B cell (primary cell): ENCODE measurements around the gene CDK8. TPM values are rescaled to one million over a fixed set of nuclear protein-coding genes. Genes with fewer than 3 reads are reported as not detected.

ENCODE experiments used
- ATAC-seq: fragments of 200-7000 bp; cut with Tn5 transposase; one replicate; pipeline ENCODE4 v1.10.0; 2021; ENCODE audit warnings: low read depth, mild to moderate bottlenecking, moderate number of reproducible peaks, moderate library complexity
- CTCF ChIA-PET: fragments of 350-600 bp; sonication (Branson Sonifier 250); formaldehyde crosslinking; loops from one replicate; lab custom pipeline; 2021; ENCODE audit warnings: antibody characterized with exemption, inconsistent platforms; lab: Charles Lee
- POLR2A ChIA-PET: fragments of 350-600 bp; sonication (Branson Sonifier 250); formaldehyde crosslinking; loops from one replicate; lab custom pipeline; 2021; ENCODE audit warnings: antibody characterized with exemption; lab: Charles Lee
- DNase-seq: peaks from one replicate; pipeline ENCODE4 v3.0.0; 2013
- H2AFZ ChIP-seq: 2 replicates; pipeline ENCODE4 v1.6.1; 2012; ENCODE audit warnings: mild to moderate bottlenecking, low read depth, low read length; ENCODE audit not compliant: insufficient read depth, poor library complexity, severe bottlenecking
- H3K27ac ChIP-seq, 2 donors: 1 replicate in 1 of 2; 2 replicates in 1 of 2; pipeline ENCODE4 v1.5.1; 2012 to 2013; ENCODE audit warnings: low read length in 2 of 2, mild to moderate bottlenecking in 2 of 2, moderate library complexity in 1 of 2
- H3K27me3 ChIP-seq, 4 experiments: fragments of 200-600 bp in 1 of 4; sonication (generic) in 1 of 4; replicated peaks in 1 of 4; 1 replicate in 2 of 4; 2 replicates in 2 of 4; pipeline versions ENCODE4 v1.6.1 to v1.7.0; 2013 to 2016; ENCODE audit warnings: low read length in 3 of 4, mild to moderate bottlenecking in 2 of 4, mixed read lengths in 1 of 4, moderate library complexity in 1 of 4; ENCODE audit not compliant: insufficient read depth in 4 of 4, control insufficient read depth in 3 of 4; ENCODE audit errors: control extremely low read depth in 1 of 4
- H3K36me3 ChIP-seq, 2 experiments: replicated peaks in 1 of 2; 1 replicate in 1 of 2; 2 replicates in 1 of 2; pipeline versions ENCODE4 v1.6.1 to v1.7.1; 2013; ENCODE audit warnings: low read length in 1 of 2; ENCODE audit not compliant: insufficient read depth in 2 of 2, control insufficient read depth in 1 of 2; ENCODE audit errors: control extremely low read depth in 1 of 2, extremely low read depth in 1 of 2
- H3K4me1 ChIP-seq, 2 donors: fragments of 200-600 bp in 1 of 2; sonication (generic) in 1 of 2; 1 replicate in 1 of 2; 2 replicates in 1 of 2; pipeline versions ENCODE4 v1.5.1 to v1.6.1; 2013 to 2017; ENCODE audit warnings: low read length in 2 of 2; ENCODE audit not compliant: control insufficient read depth in 2 of 2, insufficient read depth in 2 of 2
- H3K4me2 ChIP-seq: replicated peaks from 2 replicates; pipeline ENCODE3; 2012; ENCODE audit warnings: mild to moderate bottlenecking, low read depth, low read length; ENCODE audit not compliant: poor library complexity, severe bottlenecking
- H3K4me3 ChIP-seq, 5 experiments: fragments of 200-600 bp in 1 of 5; sonication (generic) in 1 of 5; 1 replicate in 3 of 5; 2 replicates in 2 of 5; pipeline versions ENCODE4 v1.5.1 to v1.7.0; 2011 to 2016; ENCODE audit warnings: low read length in 4 of 5, mild to moderate bottlenecking in 4 of 5, low read depth in 2 of 5, control low read depth in 1 of 5, moderate library complexity in 1 of 5; ENCODE audit not compliant: insufficient read depth in 1 of 5; ENCODE audit errors: control extremely low read depth in 1 of 5, extremely low read depth in 1 of 5
- H3K79me2 ChIP-seq: fragments of 200-600 bp; sonication (generic); one replicate; pipeline ENCODE4 v1.6.0; 2016; ENCODE audit warnings: low read length; ENCODE audit not compliant: control insufficient read depth, insufficient read depth
- H3K9ac ChIP-seq: fragments of 200-600 bp; sonication (generic); 2 replicates; pipeline ENCODE4 v1.6.1; 2017; ENCODE audit warnings: mild to moderate bottlenecking, low read length, moderate library complexity
- H3K9me3 ChIP-seq, 3 donors: one replicate each; pipeline versions ENCODE4 v1.6.1 to v1.7.1; 2013; ENCODE audit warnings: low read length in 2 of 3; ENCODE audit not compliant: control insufficient read depth in 2 of 3, insufficient read depth in 1 of 3; ENCODE audit errors: control extremely low read depth in 1 of 3
- H4K20me1 ChIP-seq: 2 replicates; pipeline ENCODE4 v1.6.0; 2012; ENCODE audit warnings: mild to moderate bottlenecking, low read length; ENCODE audit not compliant: insufficient read depth, control insufficient read depth, poor library complexity, severe bottlenecking
- H3K27ac Mint-ChIP-seq: one replicate; pipeline ENCODE4 v1.8.0; 2021; ENCODE audit warnings: mixed read lengths
- H3K27me3 Mint-ChIP-seq: one replicate; pipeline ENCODE4 v1.8.0; 2021; ENCODE audit warnings: mixed read lengths
- H3K4me1 Mint-ChIP-seq: one replicate; pipeline ENCODE4 v1.8.0; 2021; ENCODE audit warnings: mixed read lengths
- H3K4me3 Mint-ChIP-seq: one replicate; pipeline ENCODE4 v1.8.0; 2021; ENCODE audit warnings: mixed read lengths
- H3K9me3 Mint-ChIP-seq: one replicate; pipeline ENCODE4 v1.8.0; 2022; ENCODE audit warnings: mixed read lengths; ENCODE audit not compliant: insufficient read depth
- CTCF ChIP-seq: fragments of 200-600 bp; IDR thresholded peaks from one replicate; pipeline ENCODE4 v1.8.0; 2022; ENCODE audit warnings: antibody characterized with exemption, mild to moderate bottlenecking
- EZH2 ChIP-seq: IDR thresholded peaks from 2 replicates; pipeline ENCODE4 v1.6.1; 2012; ENCODE audit warnings: borderline replicate concordance, low read depth, mild to moderate bottlenecking, moderate library complexity, low read length; ENCODE audit not compliant: insufficient read depth, poor library complexity, severe bottlenecking
- WGBS: methylation state at CpG from one replicate; pipeline ENCODE4 v1.1.5; 2013; ENCODE audit warnings: missing lambda C conversion rate; ENCODE audit not compliant: insufficient coverage; 5-methylcytosine and 5-hydroxymethylcytosine counted together
- intact Hi-C: fragments of 100-400 bp; cut with micrococcal nuclease; formaldehyde crosslinking; loops from one replicate; pipeline ENCODE4 v1.10.0; 2022
- polyA plus RNA-seq: library from polyadenylated mRNA; depleted of rRNA; stranded (reverse); fragments of >200 nt; gene quantifications from 2 replicates; pipeline ENCODE4 v1.2.3, GENCODE V29; 2012
- total RNA-seq, 2 donors: library from RNA; stranded (reverse); fragments of 120-200 nt in 1 of 2; gene quantifications; 1 replicate in 1 of 2; 2 replicates in 1 of 2; pipeline versions ENCODE4 v1.2.3 to v1.2.4, GENCODE V29; 2013 to 2022

CDK8 gene
- total and polyA plus RNA-seq, 2 donors (not counting 1 experiment from before 2014, with no cell fraction given) = 10.8 to 13.5 TPM

- no peak for ATAC-seq
Observed at GRCh38 chr13:26424181-26424580, 170.3 kb downstream of the CDK8 start.

More at GRCh38 chr13:26424181-26424580, 170.3 kb downstream of the CDK8 start:
- Histone ChIP-seq H3K79me2 (no peaks in the 10 kb centered on the region), H3K4me3 (no peak overlapping the region), H2AFZ (no peak overlapping the region), H3K27me3 (peaks cover 0 to 15% (median 2%) of the 10 kb centered on the region in 4 experiments), H3K36me3 (no peaks in the 10 kb centered on the region), H3K9me3 (no peaks in the 10 kb centered on the region), H3K4me1 (no peaks in the 10 kb centered on the region), H3K9ac (no peak overlapping the region), H3K4me2 (no peak overlapping the region), H3K27ac (no peak overlapping the region), H4K20me1 (no peaks in the 10 kb centered on the region)
- CTCF ChIA-PET = no interaction called here
- POLR2A ChIA-PET = no interaction called here
- intact Hi-C loops = no loop called here
- H3K4me1 Mint-ChIP-seq = no peaks in the 10 kb centered on the region
- no peaks in the 10 kb centered on the region for H3K9me3 Mint-ChIP-seq
- peaks cover 9% of the 10 kb centered on the region for H3K27me3 Mint-ChIP-seq
- TF ChIP-seq CTCF (no peak), EZH2 (no peak)
- WGBS = 95% methylated on average over 10 of the region's 14 CpGs
- H3K27ac Mint-ChIP-seq = no peak overlapping the region
- DNase-seq = no peak
- H3K4me3 Mint-ChIP-seq = no peak overlapping the region
